Germinal center (tissue), 1 donor: ENCODE data around the gene TMIGD2.
"Not testable (repeated sequence)": the region's sequence is repeated elsewhere in the genome, so short reads cannot be mapped to it uniquely, and the experiment has no call there.

ENCODE experiments used
- DNase-seq: peaks from one replicate; pipeline ENCODE4 v3.0.0; 2012; ENCODE audit warnings: mixed read lengths, low spot score

TMIGD2 gene

GRCh38 chr19:4302243-4302640 is at the start of gene TMIGD2:
Gene TMIGD2 (minus strand): TSS chr19:4302389. CDS start chr19:4302385, 4 bp downstream.
- DNase-seq, result no peak

- DNase-seq, result no peak
Measured at GRCh38 chr19:4350726-4351125, 48.5 kb upstream of the TMIGD2 start.

GRCh38 chr19:4350111-4350510 is 47.9 kb upstream of the TMIGD2 start:
- no peak for DNase-seq

GRCh38 chr19:4349225-4349624 is 47.0 kb upstream of the TMIGD2 start:
- DNase-seq, result not testable (repeated sequence)

- no peak for DNase-seq
Measured at GRCh38 chr19:4347521-4347920, 45.3 kb upstream of the TMIGD2 start.

GRCh38 chr19:4346020-4346383 is 43.8 kb upstream of the TMIGD2 start:
- DNase-seq, result no peak

- DNase-seq, result no peak
Measured at GRCh38 chr19:4345342-4346019, 43.3 kb upstream of the TMIGD2 start.

GRCh38 chr19:4343370-4344307 is 41.5 kb upstream of the TMIGD2 start, which contains the start of gene MPND:
Gene MPND (plus strand): TSS chr19:4343562. CDS start chr19:4343594, 32 bp downstream.
- peak; percentile 85 for DNase-seq

GRCh38 chr19:4342615-4343369 is 40.6 kb upstream of the TMIGD2 start:
- DNase-seq, result peak; percentile 93

GRCh38 chr19:4342314-4342614 is 40.1 kb upstream of the TMIGD2 start:
- DNase-seq, result no peak

- no peak for DNase-seq
Measured at GRCh38 chr19:4338441-4339355, 36.5 kb upstream of the TMIGD2 start, which contains the start of gene STAP2. Gene STAP2 (minus strand): TSS chr19:4338827. CDS start chr19:4338753, 74 bp downstream.

- DNase-seq, result no peak
Measured at GRCh38 chr19:4337906-4338440, 35.8 kb upstream of the TMIGD2 start.

- DNase-seq, result no peak
Measured at GRCh38 chr19:4334929-4335570, 32.9 kb upstream of the TMIGD2 start.

- DNase-seq, result no peak
Measured at GRCh38 chr19:4329858-4330257, 27.7 kb upstream of the TMIGD2 start.

GRCh38 chr19:4328991-4329681 is 26.9 kb upstream of the TMIGD2 start:
- DNase-seq, result peak; percentile 36

GRCh38 chr19:4328243-4328990 is 26.2 kb upstream of the TMIGD2 start:
- DNase-seq, result peak; percentile 95

- DNase-seq, result no peak
Measured at GRCh38 chr19:4327877-4328242, 25.7 kb upstream of the TMIGD2 start.

- DNase-seq, result peak; percentile 53
Measured at GRCh38 chr19:4327252-4327876, 25.2 kb upstream of the TMIGD2 start.

- no peak for DNase-seq
Measured at GRCh38 chr19:4326837-4327251, 24.7 kb upstream of the TMIGD2 start.
